ENCODE measurements around the gene IRAK1.

Gene IRAK1

DNA sequence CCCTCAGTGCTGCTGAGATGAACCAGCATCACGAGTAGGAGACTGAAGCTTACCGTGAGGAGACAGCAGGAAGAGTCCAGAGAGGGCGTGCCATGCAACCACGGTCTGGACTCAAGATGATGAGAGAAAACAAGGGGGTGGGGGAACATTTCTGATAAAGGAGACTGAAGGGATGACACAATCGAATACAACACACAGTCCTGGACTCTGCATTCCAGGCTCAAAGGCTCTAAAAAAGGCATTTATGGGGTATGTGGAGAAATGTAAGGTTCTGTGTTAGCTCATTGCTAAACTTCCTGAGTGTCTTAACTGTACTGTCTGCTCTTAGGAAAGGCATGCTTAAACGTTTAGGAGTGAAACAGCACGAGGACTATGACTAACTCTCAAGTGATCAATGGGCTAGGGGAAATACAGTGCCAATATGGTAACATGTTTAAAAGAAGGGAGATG lies 20.6 kb upstream of the IRAK1 start:
- no peak for DNase-seq

DNA sequence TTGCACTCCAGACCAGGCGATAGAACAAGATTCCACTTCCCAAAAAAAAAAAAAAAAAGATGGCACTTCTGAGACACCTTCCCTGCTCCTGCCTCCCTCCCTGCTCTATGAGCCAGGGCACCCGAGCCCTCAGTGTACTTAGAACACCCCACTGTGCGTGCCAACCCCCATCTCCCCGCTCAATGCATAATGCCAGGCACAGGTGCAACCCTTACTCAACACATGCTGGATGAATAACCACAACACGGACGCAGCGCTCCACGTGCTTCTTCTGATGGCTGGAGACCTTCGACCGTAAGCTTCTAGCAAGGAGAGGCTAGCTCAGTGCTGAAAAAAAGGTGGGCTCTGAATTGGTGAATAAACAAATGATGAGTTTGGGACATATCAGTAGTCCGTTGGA lies 19.9 kb upstream of the IRAK1 start:
- no peak for DNase-seq

DNA sequence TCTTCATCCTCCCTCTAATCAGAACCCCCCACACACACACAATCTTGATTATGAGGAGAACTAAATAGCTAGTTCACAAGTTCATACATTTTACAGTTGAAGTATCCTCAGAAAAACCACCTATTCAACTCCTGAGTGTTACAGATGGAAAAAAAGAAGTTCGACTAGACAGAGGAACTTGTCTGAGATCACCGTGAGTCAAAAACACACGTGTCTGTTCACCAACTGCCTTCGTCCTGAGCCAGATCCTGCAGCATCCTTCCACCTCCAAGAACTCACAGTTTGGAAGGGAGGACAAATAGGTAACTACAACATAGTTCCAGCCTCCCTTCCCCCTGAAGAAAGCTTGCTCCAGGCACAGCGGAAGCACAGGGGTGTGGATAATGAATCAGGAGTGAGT lies 19.0 kb upstream of the IRAK1 start:
- no peak for DNase-seq

DNA sequence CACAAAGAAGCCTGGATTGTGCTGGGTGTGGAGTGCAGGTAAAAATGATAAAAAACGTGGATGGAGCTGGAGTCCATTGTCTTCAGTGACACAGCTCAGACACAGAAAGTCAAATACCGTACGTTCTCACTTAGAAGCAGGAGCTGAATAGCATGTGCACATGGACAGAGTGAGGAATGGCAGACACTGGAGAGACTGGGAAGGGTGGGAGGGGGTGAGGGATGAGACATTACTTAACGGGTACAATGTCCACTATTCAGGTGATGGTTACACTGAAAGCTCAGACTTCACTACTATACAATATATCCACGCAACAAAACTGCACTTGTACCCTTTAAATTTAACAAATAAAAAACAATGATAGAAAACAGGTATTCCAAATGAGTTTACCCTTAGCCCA lies 18.1 kb upstream of the IRAK1 start:
- no peak for DNase-seq

DNA sequence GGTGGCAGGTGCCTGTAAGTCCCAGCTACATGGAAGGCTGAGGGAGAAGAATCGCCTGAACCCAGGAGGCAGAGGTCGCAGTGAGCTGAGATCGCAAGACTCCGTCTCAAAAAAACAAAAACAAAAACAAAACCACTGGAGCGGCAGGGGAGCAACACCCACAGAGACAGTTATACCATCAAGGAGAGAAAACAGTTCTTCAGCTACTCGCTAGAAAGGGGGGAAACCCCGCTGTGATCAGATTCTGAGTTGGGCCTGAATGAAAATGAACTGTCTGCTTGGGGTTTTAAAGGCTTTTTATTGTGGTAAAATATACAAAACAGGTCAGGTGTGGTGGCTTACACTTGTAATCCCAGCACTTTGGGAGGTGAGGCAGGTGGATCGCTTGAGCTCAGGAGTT lies 16.8 kb upstream of the IRAK1 start:
- no peak for DNase-seq

DNA sequence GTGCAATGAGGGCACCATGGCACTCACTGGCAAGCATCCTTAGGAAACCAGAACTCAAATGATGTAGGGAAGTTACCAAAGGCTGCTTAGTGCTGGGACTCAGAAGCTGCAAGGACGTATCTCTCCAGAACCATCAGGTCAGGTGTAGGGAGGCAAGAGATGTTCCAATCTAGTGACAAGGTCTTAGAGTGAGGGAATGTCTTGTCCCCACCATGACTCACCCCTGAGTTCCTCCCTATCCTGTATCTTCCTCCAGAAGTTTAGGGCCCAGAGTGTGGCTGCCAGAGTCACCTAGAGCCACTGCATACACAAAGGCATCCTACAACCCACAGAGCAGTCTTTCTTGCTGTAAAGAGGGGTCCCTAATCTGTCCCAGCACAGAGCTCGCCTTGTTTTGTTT lies 14.1 kb upstream of the IRAK1 start:
- DNase-seq = no peak

DNA sequence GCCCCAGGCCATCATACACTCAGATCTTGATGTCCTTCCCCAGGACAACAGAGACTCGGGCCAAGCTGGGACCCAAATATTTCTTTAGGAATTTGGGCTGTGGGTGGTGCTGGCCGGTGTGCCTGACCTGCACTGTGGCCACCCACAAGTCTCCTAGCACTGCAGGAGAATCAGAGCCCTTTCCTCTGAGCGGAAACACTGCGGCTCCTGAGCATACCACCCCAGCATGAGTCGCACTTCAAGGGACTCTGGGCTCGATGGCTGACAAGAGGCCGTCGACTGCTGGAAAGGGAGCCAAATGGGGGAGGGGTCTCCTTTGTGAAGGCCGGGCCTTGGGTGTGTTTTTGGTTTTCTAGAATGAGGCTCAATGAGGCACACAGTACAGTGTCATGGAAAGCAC lies 13.0 kb upstream of the IRAK1 start:
- no peak for DNase-seq

DNA sequence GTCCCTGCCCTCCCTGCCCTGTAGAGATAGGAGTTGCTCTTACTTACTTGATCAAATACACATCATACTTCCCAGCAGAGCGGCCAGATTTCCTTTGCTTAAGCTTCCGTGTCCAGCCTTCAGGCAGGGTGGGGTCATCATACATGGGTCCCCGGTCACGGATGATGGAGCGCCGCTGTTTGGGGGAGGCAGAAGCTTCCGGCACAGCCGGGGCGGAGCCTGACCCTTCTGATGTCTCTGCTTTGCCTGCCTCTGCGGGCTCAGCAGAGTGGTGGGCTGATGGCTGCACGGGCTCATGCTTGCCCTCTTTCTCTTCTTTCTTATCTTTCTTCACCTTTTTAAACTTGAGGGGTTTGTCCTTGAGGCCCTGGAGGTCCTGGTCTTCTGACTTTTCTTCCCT lies 12.5 kb upstream of the IRAK1 start:
- no peak for DNase-seq

DNA sequence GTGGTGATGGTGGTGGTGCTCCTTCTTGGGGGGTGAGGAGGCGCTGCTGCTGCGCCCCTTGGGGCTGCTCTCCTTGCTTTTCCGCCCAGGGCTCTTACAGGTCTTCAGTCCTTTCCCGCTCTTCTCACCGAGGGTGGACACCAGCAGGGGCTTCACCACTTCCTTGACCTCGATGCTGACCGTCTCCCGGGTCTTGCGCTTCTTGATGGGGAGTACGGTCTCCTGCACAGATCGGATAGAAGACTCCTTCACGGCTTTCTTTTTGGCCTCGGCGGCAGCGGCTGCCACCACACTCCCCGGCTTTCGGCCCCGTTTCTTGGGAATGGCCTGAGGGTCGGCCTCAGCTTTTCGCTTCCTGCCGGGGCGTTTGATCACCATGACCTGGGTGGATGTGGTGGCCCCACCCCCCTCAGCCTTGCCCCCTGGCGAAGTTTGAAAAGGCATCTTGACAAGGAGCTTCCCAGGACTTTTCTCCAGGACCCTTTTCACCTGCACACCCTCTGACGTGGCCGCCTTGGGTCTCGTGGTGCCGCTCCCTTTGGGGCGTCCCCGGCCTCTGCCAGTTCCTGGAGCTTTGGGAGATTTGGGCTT lies 11.1 kb upstream of the IRAK1 start:
- no peak for DNase-seq

DNA sequence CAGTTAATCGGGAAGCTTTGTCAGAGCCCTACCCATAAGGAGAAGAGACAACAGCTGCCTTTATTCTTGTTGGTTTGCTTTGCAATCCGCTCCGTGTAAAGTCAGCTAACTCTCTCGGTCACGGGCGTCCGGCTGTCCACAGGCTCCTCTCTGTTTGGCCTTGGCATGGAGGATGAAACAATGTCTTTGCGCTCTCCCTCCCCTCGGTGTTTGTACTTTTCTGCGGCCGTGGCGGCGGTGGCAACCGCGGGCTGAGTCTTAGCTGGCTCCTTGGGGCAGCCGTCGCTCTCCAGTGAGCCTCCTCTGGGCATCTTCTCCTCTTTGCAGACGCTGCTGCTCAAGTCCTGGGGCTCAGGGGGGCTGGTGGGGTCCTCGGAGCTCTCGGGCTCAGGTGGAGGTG lies 10.6 kb upstream of the IRAK1 start:
- no peak for DNase-seq

DNA sequence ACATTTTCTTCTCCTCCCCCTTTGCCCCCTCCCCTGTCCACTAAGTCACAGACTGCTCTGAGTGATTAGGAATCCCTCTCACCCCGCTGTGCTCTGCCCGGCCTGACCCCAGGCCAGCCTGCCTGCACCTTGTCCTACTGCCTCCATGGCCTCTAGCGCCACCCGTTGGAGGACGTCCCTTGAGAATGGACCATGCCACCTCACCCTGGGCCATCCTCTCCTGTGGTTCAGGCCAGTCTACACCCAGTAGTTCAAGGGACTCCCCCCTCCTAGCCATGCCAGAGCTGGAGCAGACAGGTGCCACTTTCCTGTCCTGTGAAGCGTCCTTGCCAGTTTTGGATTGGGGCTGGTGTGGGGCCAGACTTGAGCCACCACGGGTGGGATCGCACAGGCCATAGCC lies 9.7 kb upstream of the IRAK1 start:
- no peak for DNase-seq

DNA sequence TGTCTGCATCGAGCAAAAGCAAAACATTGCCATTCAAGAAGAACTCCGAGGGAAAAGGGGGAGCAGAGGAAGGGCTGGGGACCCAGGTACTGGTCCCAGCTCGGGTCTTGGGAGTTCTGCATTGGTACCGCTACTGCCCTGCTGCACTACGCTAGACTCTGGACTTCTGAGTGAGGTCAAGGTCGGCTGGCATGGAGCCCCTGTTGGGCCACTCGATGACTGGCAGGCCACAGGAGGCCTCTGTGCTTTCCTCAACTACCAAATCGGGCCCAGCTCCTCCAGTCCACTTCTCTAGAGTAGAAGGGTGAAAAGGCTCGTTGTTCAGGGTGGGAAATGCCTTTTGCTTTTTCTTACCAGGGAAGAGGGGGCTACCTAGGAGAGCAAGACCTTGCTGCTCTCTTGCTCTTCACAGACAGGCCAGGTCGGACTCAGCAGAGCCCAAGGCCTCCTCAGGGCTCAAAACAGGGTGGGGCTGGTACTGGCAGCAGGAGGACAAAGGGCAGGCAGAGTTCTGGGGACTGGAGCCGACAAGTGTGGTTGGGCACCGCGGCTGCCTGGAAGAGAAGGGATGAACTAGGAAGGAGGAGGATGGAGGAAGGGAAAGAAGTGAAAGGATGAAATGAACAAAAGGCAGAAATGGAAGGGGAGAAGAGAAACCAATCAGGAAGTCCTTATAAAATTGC lies 8.9 kb upstream of the IRAK1 start:
- no peak for DNase-seq

DNA sequence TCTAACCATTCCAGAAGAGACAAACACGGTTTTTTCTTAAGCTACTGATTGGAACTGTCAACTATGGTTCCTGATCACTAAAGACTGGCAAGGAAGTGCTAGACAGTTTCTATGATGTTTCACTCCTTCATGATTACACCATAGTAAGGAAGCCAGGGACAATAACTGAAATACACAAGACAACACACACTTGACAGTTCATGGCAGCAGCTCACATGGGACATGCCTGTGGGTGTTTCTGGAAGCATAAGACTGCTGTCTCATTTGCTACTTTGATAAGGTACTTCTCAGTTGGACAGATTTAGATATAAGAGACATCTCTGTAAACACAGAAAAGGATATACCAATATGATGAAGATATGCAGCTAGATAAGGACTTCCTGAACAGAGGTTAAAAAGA lies 8.3 kb upstream of the IRAK1 start:
- no peak for DNase-seq

DNA sequence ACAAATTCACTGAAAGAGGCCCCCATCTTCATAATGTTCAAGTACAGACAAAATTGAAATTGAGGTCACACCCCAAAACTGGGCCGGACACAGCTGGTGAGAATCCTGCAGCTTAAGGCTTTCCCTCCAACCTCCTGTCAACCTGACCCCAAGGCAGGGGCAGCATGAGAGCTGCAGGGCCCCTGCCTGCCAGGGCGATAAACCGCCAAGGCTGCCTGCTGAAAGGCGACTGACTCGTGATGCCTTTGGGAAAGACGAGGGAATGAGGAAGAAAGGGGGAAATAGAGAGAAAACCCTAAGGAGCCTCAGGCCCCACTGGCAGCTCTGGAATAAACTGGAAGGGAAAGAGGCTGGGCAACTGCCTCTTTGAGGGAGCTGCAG lies 7.3 kb upstream of the IRAK1 start:
- no peak for DNase-seq

DNA sequence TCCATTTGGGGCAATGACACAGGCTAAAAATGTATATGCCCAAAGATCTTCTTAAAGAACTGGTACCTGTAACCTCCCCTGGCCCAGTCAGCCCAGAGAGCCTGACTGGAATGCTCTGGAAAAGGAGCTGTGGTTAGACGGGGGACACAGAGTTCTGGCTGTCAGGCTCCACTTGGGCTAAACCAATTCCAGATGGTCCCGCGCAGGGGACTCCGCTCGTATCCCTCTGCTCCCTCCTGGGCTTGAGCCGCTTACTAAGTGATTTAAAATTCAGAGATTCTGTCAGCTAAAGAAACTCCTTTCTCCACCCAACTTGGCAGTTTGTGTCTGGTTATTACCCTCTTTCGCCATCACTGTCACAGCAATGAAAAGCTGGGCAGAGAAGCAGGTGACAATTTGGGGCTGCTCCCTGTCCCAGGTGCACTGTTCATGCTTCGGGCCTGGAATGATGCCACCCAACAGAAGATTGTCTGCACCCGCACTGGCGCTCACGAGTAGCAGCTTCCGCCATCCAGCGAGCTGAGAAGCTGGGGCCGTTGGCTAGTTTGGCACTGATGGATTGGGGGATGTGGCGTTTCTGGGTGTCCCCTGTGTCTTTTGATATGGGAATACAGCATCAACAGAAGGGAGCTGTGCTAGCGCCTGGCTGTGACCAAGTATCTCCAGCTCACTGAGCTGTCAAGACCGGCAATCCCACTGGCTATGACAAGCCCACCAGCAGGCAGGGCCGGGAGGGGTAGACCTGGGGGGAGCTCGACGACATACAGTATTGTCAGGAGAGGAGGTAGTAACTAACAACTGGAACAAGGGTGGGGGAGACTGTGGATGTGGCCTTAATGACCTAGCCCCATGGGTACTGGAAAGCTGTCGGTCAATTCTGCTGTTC lies 6.7 kb upstream of the IRAK1 start:
- DNase-seq = no peak

DNA sequence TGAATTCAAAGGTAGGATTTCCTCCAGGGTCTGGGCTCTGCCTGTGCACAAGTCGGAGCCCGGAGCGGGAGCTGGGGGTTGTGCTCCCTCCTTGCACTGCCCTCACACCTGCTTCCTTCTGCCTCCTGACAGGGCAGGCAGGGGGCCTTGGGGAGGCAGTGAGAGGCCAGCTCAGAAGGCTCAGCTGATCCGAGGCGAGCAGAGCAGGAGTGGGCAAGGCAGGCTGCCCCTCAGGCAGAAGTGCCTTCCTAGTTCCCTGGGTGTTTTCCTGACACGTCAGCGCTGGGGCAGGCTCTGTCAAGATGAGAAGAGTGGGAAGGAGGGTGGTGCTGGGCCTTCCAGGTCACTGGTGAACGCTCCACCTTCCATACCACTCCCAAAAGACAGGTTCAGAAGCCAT lies 5.5 kb upstream of the IRAK1 start:
- no peak for DNase-seq

DNA sequence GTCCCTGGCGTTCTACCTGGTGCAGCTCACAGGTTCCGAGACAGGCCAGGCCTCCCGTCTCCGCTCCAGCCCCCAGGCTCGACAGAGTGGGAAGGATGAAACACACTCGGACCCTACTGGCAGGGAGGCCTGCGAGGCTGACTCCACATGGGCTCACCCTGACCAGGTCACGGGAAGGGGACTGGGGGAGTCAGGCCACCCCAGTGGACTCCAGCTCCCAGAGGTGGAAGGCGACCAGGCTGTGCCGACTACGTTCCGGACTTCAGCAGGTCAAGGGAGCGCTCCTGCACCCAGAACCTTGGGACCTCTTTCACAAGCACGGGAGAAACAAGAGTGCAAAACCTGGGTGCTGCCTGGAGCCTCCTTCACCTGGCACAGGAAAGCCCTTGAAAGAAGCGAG lies 4.6 kb upstream of the IRAK1 start:
- DNase-seq = no peak

DNA sequence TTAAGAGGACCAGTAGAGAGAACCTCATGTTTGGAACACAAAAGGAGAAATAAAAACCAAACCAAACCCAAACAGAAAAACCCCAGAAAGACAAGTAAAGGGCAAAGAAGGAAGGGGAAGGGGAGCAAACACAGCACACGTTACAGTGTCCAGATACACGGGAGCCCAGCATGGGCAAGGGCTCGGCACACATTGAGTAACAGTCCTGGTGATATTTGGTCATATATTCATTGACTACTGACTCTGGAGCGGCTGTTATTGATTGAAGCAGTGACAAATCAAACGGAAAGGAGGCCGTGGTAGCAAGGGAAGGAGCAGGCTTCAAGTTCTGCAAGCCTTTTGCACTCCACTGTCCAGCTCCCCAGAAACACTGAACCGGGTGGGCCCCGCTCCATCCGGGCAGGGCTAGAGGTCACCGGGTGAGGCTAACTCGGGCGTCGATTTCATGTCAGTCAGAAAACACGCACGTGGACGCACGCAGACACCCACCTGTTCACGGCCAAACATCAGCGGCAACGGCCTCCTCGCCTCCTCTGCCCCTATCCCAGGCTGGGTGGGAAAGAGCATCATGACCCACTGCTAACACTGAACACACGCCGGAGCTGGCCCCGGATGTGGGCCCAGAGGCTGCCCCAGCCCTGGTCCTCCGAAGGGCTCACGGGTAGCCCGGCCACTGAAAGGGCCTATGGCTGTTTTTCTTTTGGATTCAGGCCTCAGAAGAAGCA lies 3.7 kb upstream of the IRAK1 start:
- DNase-seq = no peak

DNA sequence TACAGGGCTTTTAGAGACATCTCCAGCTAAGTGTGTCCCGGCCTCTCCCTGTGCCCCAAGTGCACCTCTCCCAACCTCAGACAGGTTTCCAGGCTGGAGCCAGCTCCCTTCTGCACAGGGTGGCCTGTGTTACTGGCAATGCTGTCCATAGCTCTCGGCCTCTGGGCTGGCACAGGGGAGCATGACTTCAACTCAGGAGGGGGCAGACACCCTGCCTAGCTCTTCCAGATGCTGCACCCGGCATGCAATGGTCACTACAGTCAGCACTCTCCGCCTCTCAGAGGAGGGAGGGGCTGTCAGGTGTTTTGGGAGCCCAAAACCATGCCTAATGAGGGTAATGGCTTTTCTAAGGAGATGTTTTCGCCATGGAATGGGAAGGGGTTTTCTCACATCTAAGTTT lies 2.4 kb upstream of the IRAK1 start:
- no peak for DNase-seq

DNA sequence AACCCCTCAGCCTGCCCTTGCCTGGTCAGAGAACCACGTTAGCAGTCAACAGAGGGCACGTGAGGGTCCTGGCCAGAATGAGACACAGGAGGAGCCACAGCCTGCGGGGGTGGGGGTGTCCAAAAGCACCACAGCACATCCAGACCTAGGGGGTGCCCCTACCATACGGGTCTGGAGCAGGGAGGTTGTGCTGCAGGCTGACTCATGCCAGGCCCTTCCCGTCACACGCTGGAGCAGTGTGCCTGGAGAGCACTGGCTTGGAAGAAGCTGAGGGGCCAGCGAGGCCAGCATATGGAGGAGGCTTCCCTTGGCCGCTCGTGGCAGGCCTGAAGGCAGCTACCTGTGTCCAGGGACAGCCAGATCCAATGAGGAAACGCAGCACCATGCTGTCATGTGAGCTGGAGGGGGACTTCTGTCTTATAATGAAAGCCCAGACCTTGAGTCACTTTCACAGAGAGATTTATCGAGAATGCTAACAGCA lies 1.5 kb upstream of the IRAK1 start:
- DNase-seq = no peak

DNA sequence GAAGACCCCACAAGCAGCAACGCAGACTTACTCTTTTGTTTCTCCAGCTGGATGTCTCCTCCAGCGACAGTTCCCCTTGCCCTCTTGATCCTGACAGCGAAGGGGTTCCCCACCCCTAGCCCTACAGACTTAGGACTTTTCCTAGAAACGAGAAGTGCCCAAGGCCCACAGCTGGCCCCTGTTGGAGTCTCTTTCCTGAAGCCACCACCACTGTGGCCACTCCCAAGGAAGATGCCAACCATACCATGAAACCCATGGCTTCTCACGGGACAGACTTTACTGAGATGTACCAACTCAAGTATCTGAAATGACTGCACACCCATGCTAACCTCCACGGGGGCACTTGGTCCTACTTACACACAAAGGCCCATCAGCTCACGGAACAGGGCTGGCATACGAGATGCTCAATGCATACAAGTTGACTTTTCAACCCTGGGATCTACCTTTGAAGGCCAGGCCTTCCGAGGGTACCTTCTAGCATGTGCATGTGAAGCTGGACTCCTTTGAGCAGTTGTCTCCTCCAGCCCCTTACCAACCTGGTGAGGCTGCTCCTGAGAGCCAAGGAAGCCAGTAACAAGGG lies 924 bp upstream of the IRAK1 start:
- DNase-seq = no peak

DNA sequence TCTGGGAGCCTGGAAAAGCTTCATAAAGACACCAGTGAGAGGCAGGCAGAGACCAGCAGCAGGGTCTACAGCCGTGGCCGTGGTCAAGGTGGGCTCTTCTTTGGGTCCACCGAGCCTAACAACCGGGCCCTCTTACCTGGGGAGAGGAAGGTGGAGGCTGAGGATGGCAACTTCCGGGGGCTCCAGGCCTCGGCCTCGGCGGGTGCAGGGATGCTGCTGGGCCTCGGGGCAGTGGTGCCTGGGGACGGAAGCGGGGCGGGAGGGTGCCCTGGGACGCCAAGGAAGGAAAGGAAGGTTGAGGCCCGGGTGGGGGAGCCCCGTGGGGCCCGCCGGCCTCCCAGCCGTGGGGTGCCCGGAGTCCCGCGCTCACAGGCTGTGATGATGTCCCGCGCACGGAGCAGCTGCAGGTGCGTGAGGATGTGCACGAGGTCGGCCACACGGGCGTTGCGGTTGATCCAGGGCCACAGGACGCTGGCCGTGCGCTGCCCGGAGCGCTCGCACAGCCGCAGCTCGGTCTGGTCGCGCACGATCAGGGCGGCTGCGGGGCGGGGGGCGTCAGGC lies 561 bp downstream of the IRAK1 start:
- no peak for DNase-seq
